Measurements from ENCODE around the gene RTBDN. TPM values are rescaled to one million over a fixed set of nuclear protein-coding genes. Genes with fewer than 3 reads are reported as not detected.

Gene RTBDN
- total RNA-seq, 1 donor from 2014 or later, result not detected

DNA sequence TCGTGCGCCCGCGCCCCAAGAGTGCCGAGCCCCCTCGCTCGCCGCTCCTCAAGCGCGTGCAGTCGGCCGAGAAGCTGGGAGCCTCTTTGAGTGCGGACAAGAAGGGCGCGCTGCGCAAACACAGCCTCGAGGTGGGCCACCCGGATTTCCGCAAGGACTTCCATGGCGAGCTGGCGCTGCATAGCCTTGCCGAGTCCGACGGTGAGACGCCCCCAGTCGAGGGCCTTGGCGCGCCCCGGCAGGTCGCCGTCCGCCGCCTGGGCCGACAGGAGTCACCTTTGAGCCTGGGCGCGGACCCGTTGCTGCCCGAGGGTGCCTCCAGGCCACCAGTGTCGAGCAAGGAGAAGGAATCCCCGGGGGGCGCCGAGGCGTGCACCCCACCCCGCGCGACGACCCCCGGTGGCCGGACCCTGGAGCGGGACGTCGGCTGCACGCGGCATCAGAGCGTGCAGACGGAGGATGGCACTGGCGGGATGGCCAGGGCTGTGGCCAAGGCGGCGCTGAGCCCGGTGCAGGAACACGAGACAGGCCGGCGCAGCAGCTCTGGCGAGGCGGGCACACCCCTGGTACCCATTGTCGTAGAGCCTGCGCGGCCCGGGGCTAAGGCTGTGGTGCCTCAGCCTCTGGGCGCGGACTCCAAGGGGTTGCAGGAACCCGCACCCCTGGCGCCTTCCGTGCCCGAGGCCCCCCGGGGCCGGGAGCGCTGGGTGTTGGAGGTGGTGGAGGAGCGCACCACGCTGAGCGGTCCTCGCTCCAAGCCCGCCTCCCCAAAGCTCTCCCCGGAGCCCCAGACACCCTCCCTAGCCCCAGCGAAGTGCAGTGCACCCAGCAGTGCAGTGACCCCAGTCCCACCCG lies 39.7 kb upstream of the RTBDN start:
- H3K27ac Mint-ChIP-seq, result no peak overlapping the region
- no peaks in the 10 kb centered on the region for H3K27me3 Mint-ChIP-seq
- H3K4me1 Mint-ChIP-seq (ENCODE audit: unreplicated experiment), result no peaks in the 10 kb centered on the region
- peaks cover 6% of the 10 kb centered on the region for H3K9me3 Mint-ChIP-seq
- peaks cover 10% of the 10 kb centered on the region for H3K36me3 Mint-ChIP-seq
- TF ChIP-seq, protein P1, sequence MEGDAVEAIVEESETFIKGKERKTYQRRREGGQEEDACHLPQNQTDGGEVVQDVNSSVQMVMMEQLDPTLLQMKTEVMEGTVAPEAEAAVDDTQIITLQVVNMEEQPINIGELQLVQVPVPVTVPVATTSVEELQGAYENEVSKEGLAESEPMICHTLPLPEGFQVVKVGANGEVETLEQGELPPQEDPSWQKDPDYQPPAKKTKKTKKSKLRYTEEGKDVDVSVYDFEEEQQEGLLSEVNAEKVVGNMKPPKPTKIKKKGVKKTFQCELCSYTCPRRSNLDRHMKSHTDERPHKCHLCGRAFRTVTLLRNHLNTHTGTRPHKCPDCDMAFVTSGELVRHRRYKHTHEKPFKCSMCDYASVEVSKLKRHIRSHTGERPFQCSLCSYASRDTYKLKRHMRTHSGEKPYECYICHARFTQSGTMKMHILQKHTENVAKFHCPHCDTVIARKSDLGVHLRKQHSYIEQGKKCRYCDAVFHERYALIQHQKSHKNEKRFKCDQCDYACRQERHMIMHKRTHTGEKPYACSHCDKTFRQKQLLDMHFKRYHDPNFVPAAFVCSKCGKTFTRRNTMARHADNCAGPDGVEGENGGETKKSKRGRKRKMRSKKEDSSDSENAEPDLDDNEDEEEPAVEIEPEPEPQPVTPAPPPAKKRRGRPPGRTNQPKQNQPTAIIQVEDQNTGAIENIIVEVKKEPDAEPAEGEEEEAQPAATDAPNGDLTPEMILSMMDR (conservative IDR thresholded peaks at IDR 0.05), result no peak
- no peak overlapping the region for H3K4me3 Mint-ChIP-seq
- DNase-seq (ENCODE audit: extremely low spot score, unreplicated experiment), result no peak

DNA sequence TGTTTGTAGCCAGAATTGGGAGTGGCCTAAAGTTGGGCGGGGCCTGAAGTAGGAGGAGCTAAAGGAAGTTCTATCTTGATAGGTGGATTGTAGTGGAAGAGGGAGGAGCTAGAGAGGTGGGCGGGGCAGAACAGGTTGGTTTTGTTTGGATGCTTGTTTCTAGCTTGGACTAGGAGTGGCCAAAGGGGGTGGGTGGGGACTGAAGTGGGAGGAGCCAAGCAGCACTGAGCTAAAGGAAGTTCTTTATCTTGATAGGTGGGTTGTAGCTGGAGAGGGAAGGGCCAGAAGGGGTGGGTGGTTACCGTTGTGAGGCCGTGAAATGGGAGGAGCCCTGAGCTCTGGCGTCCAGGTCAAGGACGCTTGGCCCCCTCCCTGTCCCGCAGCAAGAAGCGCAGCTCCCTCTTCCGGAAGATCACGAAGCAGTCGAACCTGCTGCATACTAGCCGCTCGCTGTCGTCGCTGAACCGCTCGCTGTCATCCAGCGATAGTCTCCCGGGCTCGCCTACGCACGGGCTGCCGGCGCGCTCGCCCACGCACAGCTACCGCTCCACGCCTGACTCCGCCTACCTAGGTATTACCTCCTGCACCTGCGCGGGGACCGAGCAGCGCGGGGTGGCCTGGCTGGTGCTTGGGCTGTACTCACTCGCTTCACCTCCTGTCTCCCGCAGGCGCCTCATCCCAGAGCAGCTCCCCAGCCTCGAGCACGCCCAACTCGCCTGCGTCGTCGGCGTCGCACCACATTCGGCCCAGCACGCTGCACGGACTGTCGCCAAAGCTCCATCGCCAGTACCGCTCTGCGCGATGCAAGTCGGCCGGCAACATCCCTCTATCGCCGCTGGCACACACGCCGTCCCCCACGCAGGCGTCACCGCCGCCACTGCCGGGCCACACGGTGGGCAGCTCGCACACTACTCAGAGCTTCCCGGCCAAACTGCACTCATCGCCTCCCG lies 38.8 kb upstream of the RTBDN start:
- Mint-ChIP-seq H3K4me3 (peak overlapping the region; percentile 22), H3K9me3 (peaks cover 6% of the 10 kb centered on the region), H3K36me3 (peaks cover 10% of the 10 kb centered on the region), H3K4me1 (ENCODE audit: unreplicated experiment) (no peaks in the 10 kb centered on the region), H3K27ac (no peak overlapping the region), H3K27me3 (no peaks in the 10 kb centered on the region)
- no peak for DNase-seq (ENCODE audit: extremely low spot score, unreplicated experiment)
- TF ChIP-seq, protein P1 (conservative IDR thresholded peaks at IDR 0.05), result no peak

DNA sequence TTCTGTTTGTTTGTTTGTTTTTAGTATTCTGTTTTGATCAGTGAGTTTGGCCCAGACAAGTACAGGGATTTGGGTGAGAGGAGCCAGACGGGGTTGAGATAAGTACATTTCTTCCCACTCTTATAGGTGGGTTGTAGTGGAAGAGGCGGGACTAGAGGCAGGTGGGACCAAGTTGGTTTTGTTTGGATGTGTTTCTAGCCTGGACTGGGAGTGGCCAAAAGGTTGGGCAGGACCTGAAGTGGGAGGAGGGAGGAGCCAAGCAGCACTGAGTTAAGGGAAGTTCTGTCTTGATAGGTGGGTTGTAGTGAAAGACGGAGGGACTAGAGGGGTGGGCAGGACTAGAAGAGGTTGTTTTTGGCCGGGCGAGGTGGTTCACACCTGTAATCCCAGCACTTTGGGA lies 37.9 kb upstream of the RTBDN start:
- peaks cover 6% of the 10 kb centered on the region for H3K9me3 Mint-ChIP-seq
- H3K27me3 Mint-ChIP-seq, result no peaks in the 10 kb centered on the region
- H3K4me3 Mint-ChIP-seq, result no peak overlapping the region
- TF ChIP-seq, protein P1 (conservative IDR thresholded peaks at IDR 0.05), result no peak
- DNase-seq (ENCODE audit: extremely low spot score, unreplicated experiment), result no peak
- H3K36me3 Mint-ChIP-seq, result peaks cover 10% of the 10 kb centered on the region
- H3K4me1 Mint-ChIP-seq (ENCODE audit: unreplicated experiment), result peaks cover under 1% of the 10 kb centered on the region
- peak overlapping the region; percentile 50 for H3K27ac Mint-ChIP-seq

DNA sequence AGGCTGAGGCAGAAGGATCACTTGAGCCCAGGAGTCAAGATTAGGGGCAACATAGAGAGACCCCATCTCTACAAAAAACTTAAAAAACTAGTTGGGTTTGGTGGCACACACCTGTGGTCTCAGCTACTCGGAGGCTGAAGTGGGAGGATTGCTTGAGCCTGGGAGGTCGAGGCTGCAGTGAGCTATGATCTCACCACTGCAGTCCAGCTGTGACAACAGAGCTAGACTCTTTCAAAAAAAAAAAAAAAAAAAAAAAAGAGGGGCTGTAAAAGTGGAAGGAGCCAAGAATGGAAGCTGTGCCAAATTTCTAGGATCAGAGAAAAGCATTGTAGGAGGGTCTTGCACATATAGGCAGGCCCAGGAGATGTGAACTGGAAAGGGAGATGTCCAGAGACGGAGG lies 37.3 kb upstream of the RTBDN start:
- no peak overlapping the region for H3K27ac Mint-ChIP-seq
- peaks cover 4% of the 10 kb centered on the region for H3K4me1 Mint-ChIP-seq (ENCODE audit: unreplicated experiment)
- no peak overlapping the region for H3K4me3 Mint-ChIP-seq
- H3K9me3 Mint-ChIP-seq, result peaks cover 6% of the 10 kb centered on the region
- H3K27me3 Mint-ChIP-seq, result no peaks in the 10 kb centered on the region
- DNase-seq (ENCODE audit: extremely low spot score, unreplicated experiment), result no peak
- peaks cover 10% of the 10 kb centered on the region for H3K36me3 Mint-ChIP-seq
- TF ChIP-seq, protein P1 (conservative IDR thresholded peaks at IDR 0.05), result no peak

DNA sequence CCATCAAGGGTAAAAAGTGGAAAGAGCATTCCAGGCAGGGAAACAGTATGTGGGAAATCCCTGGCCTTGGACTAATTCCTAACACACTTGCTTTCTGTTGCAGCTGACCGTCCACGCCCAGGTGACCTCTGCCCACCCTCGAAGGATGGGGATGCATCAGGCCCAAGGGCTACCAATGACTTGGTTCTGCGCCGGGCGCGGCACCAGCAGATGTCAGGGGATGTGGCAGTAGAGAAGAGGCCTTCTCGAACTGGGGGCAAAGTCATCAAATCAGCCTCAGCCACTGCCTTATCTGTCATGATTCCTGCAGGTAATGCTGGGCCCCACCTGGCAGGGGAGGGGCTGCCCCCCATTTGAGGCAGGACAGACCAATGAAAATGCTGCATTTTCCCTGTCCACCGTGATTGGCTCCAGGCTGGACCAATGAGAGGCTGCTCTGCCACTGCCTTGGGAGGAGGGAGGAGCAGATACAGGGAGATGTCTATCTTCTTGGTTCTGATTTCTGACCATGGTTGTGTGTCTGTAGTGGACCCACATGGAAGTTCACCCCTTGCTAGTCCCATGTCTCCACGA lies 34.2 kb upstream of the RTBDN start:
- Mint-ChIP-seq H3K36me3 (peaks cover 10% of the 10 kb centered on the region), H3K27ac (no peak overlapping the region), H3K9me3 (peaks cover 6% of the 10 kb centered on the region), H3K27me3 (peaks cover under 1% of the 10 kb centered on the region), H3K4me1 (ENCODE audit: unreplicated experiment) (peaks cover 4% of the 10 kb centered on the region), H3K4me3 (peak overlapping the region; percentile 68)
- TF ChIP-seq, protein P1 (conservative IDR thresholded peaks at IDR 0.05), result no peak
- DNase-seq (ENCODE audit: extremely low spot score, unreplicated experiment), result no peak

Data from type B pancreatic cell (in vitro differentiated cells).